HG02973 (cell line): ENCODE data around the gene RAB7B.
A peak's percentile ranks its signal among the peaks of the same experiment; 100 is the strongest.

ENCODE experiments used
- ATAC-seq: cut with Tn5 transposase; IDR thresholded peaks from one replicate; pipeline ENCODE4 v1.9.1; 2021; ENCODE audit warnings: moderate library complexity; ENCODE audit not compliant: unreplicated experiment

RAB7B gene

GRCh38 chr1:206023695-206024094 is 20.5 kb upstream of the RAB7B start, which contains the start of gene CTSE:
Gene CTSE, minus strand, starts transcription at chr1:206023895. Its CDS starts 104 bp downstream, at chr1:206023791.
- no peak for ATAC-seq

- ATAC-seq, result no peak
These were observed 19.6 kb upstream of the RAB7B start for GRCh38 chr1:206022766-206023165.

GRCh38 chr1:206021626-206022365 is 18.6 kb upstream of the RAB7B start:
- ATAC-seq, result no peak

- no peak for ATAC-seq
These were observed 17.9 kb upstream of the RAB7B start for GRCh38 chr1:206021008-206021625.

GRCh38 chr1:206020393-206021007 is 17.3 kb upstream of the RAB7B start:
- no peak for ATAC-seq

- no peak for ATAC-seq
These were observed 11.9 kb upstream of the RAB7B start for GRCh38 chr1:206015071-206015470.

- ATAC-seq, result no peak
These were observed 11.4 kb upstream of the RAB7B start for GRCh38 chr1:206014601-206015000.

- no peak for ATAC-seq
These were observed 10.0 kb upstream of the RAB7B start for GRCh38 chr1:206013026-206013795.

GRCh38 chr1:206012086-206012859 is 9.1 kb upstream of the RAB7B start:
- ATAC-seq, result peak; percentile 75

- no peak for ATAC-seq
These were observed 7.9 kb upstream of the RAB7B start for GRCh38 chr1:206011057-206011456.

GRCh38 chr1:206010060-206010459 is 6.9 kb upstream of the RAB7B start:
- no peak for ATAC-seq

GRCh38 chr1:206006946-206007345 is 3.8 kb upstream of the RAB7B start:
- no peak for ATAC-seq

GRCh38 chr1:206005778-206006180 is 2.6 kb upstream of the RAB7B start:
- no peak for ATAC-seq

GRCh38 chr1:206005234-206005633 is 2.0 kb upstream of the RAB7B start:
- ATAC-seq, result no peak

GRCh38 chr1:206004826-206005225 is 1.6 kb upstream of the RAB7B start:
- ATAC-seq, result no peak

- no peak for ATAC-seq
These were observed 932 bp upstream of the RAB7B start for GRCh38 chr1:206003854-206004800.

- ATAC-seq, result no peak
These were observed 1.0 kb downstream of the RAB7B start for GRCh38 chr1:206002160-206002559.

GRCh38 chr1:206001476-206001888 is 1.7 kb downstream of the RAB7B start:
- ATAC-seq, result no peak

GRCh38 chr1:206000641-206001339 is 2.4 kb downstream of the RAB7B start:
- ATAC-seq, result no peak
